Skeletal muscle satellite cell (primary cell): Measurements from ENCODE around the gene DCLK2.

Experiments
- H3K27me3 ChIP-seq: 2 replicates; pipeline ENCODE4 v1.7.0; 2013; ENCODE audit warnings: low read length; ENCODE audit not compliant: control insufficient read depth, insufficient read depth
- H3K36me3 ChIP-seq: 2 replicates; pipeline ENCODE4 v1.7.0; 2013; ENCODE audit warnings: mild to moderate bottlenecking, control low read depth, low read length; ENCODE audit not compliant: insufficient read depth
- H3K4me1 ChIP-seq: 2 replicates; pipeline ENCODE4 v1.7.0; 2013; ENCODE audit warnings: low read length; ENCODE audit not compliant: control insufficient read depth, insufficient read depth
- H3K4me2 ChIP-seq: 2 replicates; pipeline ENCODE4 v1.7.0; 2013; ENCODE audit warnings: mild to moderate bottlenecking, low read length
- H3K4me3 ChIP-seq: 2 replicates; pipeline ENCODE4 v1.7.0; 2013; ENCODE audit warnings: low read length
- H3K9ac ChIP-seq: 2 replicates; pipeline ENCODE4 v1.7.0; 2013; ENCODE audit warnings: mild to moderate bottlenecking, low read depth, low read length, moderate library complexity
- H3K9me3 ChIP-seq: replicated peaks from 2 replicates; pipeline ENCODE4 v1.7.0; 2013; ENCODE audit warnings: mild to moderate bottlenecking, control low read depth, low read length

DCLK2 gene

GRCh38 chr4:150090836-150091235 is 12.6 kb downstream of the DCLK2 start:
- Histone ChIP-seq H3K9me3 (no peaks in the 10 kb centered on the region), H3K36me3 (no peaks in the 10 kb centered on the region), H3K4me1 (no peaks in the 10 kb centered on the region), H3K4me3 (no peak overlapping the region), H3K4me2 (no peak overlapping the region), H3K27me3 (no peaks in the 10 kb centered on the region), H3K9ac (no peak overlapping the region)

GRCh38 chr4:150094676-150095075 is 16.4 kb downstream of the DCLK2 start:
- no peak overlapping the region for H3K4me3 ChIP-seq
- no peaks in the 10 kb centered on the region for H3K36me3 ChIP-seq
- peaks cover 15% of the 10 kb centered on the region for H3K4me1 ChIP-seq
- H3K9me3 ChIP-seq = no peaks in the 10 kb centered on the region
- H3K27me3 ChIP-seq = no peaks in the 10 kb centered on the region
- no peak overlapping the region for H3K9ac ChIP-seq
- H3K4me2 ChIP-seq = no peak overlapping the region

- Histone ChIP-seq H3K4me2 (no peak overlapping the region), H3K4me1 (peaks cover 15% of the 10 kb centered on the region), H3K27me3 (no peaks in the 10 kb centered on the region), H3K36me3 (no peaks in the 10 kb centered on the region), H3K9me3 (no peaks in the 10 kb centered on the region), H3K4me3 (no peak overlapping the region), H3K9ac (no peak overlapping the region)
Measured at GRCh38 chr4:150096625-150097024, 18.4 kb downstream of the DCLK2 start.

- H3K36me3 ChIP-seq = no peaks in the 10 kb centered on the region
- no peaks in the 10 kb centered on the region for H3K9me3 ChIP-seq
- H3K4me1 ChIP-seq = peaks cover 15% of the 10 kb centered on the region
- H3K4me2 ChIP-seq = peak overlapping the region; percentile 30
- H3K4me3 ChIP-seq = no peak overlapping the region
- H3K27me3 ChIP-seq = no peaks in the 10 kb centered on the region
- no peak overlapping the region for H3K9ac ChIP-seq
Measured at GRCh38 chr4:150098214-150098613, 20.0 kb downstream of the DCLK2 start.

- Histone ChIP-seq H3K9me3 (no peaks in the 10 kb centered on the region), H3K27me3 (no peaks in the 10 kb centered on the region), H3K4me1 (no peaks in the 10 kb centered on the region), H3K4me2 (no peak overlapping the region), H3K36me3 (no peaks in the 10 kb centered on the region), H3K4me3 (no peak overlapping the region), H3K9ac (no peak overlapping the region)
Measured at GRCh38 chr4:150104404-150105027, 26.3 kb downstream of the DCLK2 start.

GRCh38 chr4:150106886-150107285 is 28.6 kb downstream of the DCLK2 start:
- Histone ChIP-seq H3K9ac (no peak overlapping the region), H3K36me3 (no peaks in the 10 kb centered on the region), H3K27me3 (no peaks in the 10 kb centered on the region), H3K9me3 (no peaks in the 10 kb centered on the region), H3K4me3 (no peak overlapping the region), H3K4me1 (no peaks in the 10 kb centered on the region), H3K4me2 (no peak overlapping the region)

GRCh38 chr4:150108691-150109090 is 30.4 kb downstream of the DCLK2 start:
- no peaks in the 10 kb centered on the region for H3K27me3 ChIP-seq
- no peak overlapping the region for H3K9ac ChIP-seq
- H3K4me3 ChIP-seq = no peak overlapping the region
- H3K4me1 ChIP-seq = no peaks in the 10 kb centered on the region
- H3K4me2 ChIP-seq = no peak overlapping the region
- no peaks in the 10 kb centered on the region for H3K36me3 ChIP-seq
- no peaks in the 10 kb centered on the region for H3K9me3 ChIP-seq

- Histone ChIP-seq H3K9ac (no peak overlapping the region), H3K27me3 (no peaks in the 10 kb centered on the region), H3K36me3 (no peaks in the 10 kb centered on the region), H3K4me1 (peaks cover 18% of the 10 kb centered on the region), H3K4me3 (no peak overlapping the region), H3K4me2 (no peak overlapping the region), H3K9me3 (no peaks in the 10 kb centered on the region)
Measured at GRCh38 chr4:150114641-150115040, 36.4 kb downstream of the DCLK2 start.

- H3K27me3 ChIP-seq = no peaks in the 10 kb centered on the region
- no peak overlapping the region for H3K4me3 ChIP-seq
- H3K4me2 ChIP-seq = no peak overlapping the region
- H3K9me3 ChIP-seq = no peaks in the 10 kb centered on the region
- peaks cover 28% of the 10 kb centered on the region for H3K4me1 ChIP-seq
- no peaks in the 10 kb centered on the region for H3K36me3 ChIP-seq
- H3K9ac ChIP-seq = no peak overlapping the region
Measured at GRCh38 chr4:150115851-150116250, 37.6 kb downstream of the DCLK2 start.

GRCh38 chr4:150116506-150116905 is 38.3 kb downstream of the DCLK2 start:
- Histone ChIP-seq H3K9me3 (peaks cover under 1% of the 10 kb centered on the region), H3K27me3 (no peaks in the 10 kb centered on the region), H3K9ac (no peak overlapping the region), H3K4me3 (no peak overlapping the region), H3K4me1 (peaks cover 28% of the 10 kb centered on the region), H3K4me2 (no peak overlapping the region), H3K36me3 (no peaks in the 10 kb centered on the region)

GRCh38 chr4:150117094-150117493 is 38.8 kb downstream of the DCLK2 start:
- H3K9ac ChIP-seq = no peak overlapping the region
- peaks cover 5% of the 10 kb centered on the region for H3K9me3 ChIP-seq
- H3K4me1 ChIP-seq = peaks cover 28% of the 10 kb centered on the region
- no peak overlapping the region for H3K4me3 ChIP-seq
- no peak overlapping the region for H3K4me2 ChIP-seq
- H3K36me3 ChIP-seq = no peaks in the 10 kb centered on the region
- H3K27me3 ChIP-seq = no peaks in the 10 kb centered on the region

GRCh38 chr4:150117629-150118028 is 39.4 kb downstream of the DCLK2 start:
- H3K4me1 ChIP-seq = peaks cover 28% of the 10 kb centered on the region
- H3K36me3 ChIP-seq = no peaks in the 10 kb centered on the region
- no peak overlapping the region for H3K9ac ChIP-seq
- H3K27me3 ChIP-seq = no peaks in the 10 kb centered on the region
- H3K4me3 ChIP-seq = no peak overlapping the region
- H3K9me3 ChIP-seq = peaks cover 5% of the 10 kb centered on the region
- H3K4me2 ChIP-seq = no peak overlapping the region
